Sciatic nerve (tissue), 2 donors: ENCODE data around the gene TRA2A. TPM values are rescaled to one million over a fixed set of nuclear protein-coding genes. Genes with fewer than 3 reads are reported as not detected.
A peak's percentile ranks its signal among the peaks of the same experiment; 100 is the strongest.
"Not testable (repeated sequence)": the region's sequence is repeated elsewhere in the genome, so short reads cannot be mapped to it uniquely, and the experiment has no call there.

Source experiments
- ATAC-seq: fragments of 200-7000 bp; cut with Tn5 transposase; one replicate; pipeline ENCODE4 v1.9.1; 2020; ENCODE audit warnings: mild to moderate bottlenecking, moderate library complexity
- DNase-seq: peaks from one replicate; pipeline ENCODE4 v3.0.0-alpha.2; 2020; ENCODE audit warnings: low spot score
- intact Hi-C: fragments of 100-400 bp; cut with DNase I; formaldehyde crosslinking; loops from one replicate; pipeline ENCODE4 v1.14.2; 2022
- total RNA-seq: library from RNA; stranded (reverse); fragmentation: NEBNext Ultra II Directional; extraction: Animal tissue kit (Norgen Biotek cat#: 25700); gene quantifications from one replicate; pipeline ENCODE4 v1.2.1, GENCODE V29; 2021
- donor health status: DM: no; HTN: no; CAD: no.
- donor health status: DM: no; HTN: no; CAD: no.

TRA2A gene
- total RNA-seq, result 97.9 TPM

DNA sequence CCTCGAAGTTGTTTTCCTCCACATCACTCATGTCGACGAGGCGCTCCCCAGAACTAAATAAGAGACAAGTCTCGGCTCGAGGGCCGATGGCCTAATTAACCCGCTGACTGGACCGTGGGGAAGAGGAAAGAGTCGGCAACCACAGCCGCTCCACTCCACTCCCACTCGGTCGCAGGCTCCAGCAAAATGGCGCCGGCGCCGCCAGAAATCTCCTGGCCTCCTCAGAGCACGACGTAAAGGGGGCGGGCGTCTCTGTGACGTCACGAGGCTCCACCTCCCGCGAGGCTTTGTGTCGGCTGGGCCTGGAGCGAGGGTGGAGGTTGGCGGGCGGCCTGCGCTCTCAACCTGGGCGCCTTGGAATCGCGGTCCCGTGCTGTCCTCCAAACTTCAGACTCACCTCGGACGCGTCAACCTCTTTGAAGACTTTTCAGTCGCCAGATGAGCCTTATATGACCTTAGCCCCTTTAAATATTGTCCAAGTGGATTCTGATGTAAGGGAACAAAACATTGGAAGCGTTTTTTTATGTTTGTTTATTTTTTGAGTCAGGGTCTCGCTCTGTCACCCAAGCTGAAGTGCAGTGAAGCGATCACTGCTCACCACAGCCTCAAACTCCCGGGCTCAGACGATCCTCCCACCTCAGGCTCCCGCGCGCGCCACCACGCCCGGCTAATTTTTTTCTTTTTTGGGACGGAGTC is at the start of gene TRA2A:
Gene TRA2A, minus strand, starts transcription at position 188 of the 696 bp plus-strand sequence. Its CDS starts 157 bp downstream, at position 31.
- intact Hi-C loops, result no loop called here
- ATAC-seq, result peak; percentile 99

DNA sequence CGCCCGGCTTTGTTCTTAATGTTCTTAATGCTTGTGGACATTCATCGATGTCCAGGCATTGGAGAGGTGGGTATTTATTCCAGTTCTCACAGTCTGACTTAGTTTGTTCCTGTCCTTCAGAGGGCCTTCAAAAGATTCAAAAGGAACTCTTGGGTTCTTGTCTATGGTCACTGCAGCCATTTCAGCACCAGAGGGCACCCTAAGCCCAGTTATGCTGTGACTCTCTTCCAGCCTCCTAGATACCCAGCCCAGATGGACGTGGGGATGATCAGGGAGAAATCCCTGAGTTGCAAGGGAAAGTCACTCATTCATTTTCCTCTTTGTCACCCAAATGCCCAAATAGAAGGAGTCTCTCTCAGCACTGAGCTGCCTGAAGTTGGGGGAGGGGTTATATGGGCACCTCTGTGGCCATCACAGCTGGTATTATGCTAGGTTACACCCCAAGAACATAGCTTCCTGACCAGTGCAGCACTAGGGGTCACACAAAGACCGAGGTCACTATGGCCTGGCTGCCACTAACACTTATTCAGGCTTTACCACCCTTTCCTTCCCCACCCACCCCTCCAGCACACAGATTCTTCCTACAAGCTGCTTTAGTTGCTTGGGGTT is 38.9 kb upstream of the TRA2A start:
- intact Hi-C loops, result loop anchor here (10.0 kb wide), 1 partner anchor 144 kb away; the partner anchor contains the start of gene STK31
- peak; percentile 94 for ATAC-seq
- DNase-seq, result peak; percentile 84

More for the DNA sequence above, at the start of gene TRA2A:
- DNase-seq, result peak; percentile 100

DNA sequence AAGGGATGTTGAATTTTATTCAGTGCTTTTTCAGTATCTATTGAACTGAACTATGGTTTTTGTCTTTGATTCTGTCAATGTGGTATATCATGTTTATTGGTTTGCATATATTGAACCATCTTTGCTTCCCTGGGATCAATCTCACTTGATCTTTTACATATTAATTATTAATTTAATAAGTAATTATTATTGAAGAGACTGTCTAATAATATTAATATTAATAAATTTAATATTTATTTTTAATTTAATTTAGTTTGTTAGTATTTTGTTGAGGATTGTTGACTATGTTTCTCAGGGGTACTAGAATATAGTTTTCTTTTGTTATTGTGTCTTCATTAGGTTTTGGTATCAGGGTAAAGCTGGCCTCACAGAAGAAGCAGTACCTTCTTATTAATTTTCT is 26.5 kb upstream of the TRA2A start:
- no peak for DNase-seq
- ATAC-seq, result no peak
- intact Hi-C loops, result no loop called here

DNA sequence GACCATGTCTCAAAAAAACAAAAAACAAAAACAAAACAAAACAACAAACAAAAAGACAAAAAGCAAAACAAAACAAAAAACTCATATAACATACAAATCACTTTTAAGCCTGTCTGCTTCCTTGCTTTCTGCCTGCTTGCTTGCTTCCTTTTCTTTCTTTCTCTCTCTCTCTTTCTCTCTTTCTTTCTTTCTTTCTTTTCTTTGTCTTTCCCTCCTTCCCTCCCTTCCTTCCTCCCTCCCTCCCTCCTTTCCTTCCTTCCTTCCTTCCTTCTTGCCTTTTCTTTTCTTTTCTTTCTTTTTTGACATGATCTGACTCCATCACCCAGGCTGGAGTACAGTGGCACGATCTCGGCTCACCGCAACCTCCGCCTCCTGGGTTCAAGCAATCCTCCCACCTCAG is 15.9 kb upstream of the TRA2A start:
- no peak for ATAC-seq
- DNase-seq, result no peak
- intact Hi-C loops, result no loop called here

DNA sequence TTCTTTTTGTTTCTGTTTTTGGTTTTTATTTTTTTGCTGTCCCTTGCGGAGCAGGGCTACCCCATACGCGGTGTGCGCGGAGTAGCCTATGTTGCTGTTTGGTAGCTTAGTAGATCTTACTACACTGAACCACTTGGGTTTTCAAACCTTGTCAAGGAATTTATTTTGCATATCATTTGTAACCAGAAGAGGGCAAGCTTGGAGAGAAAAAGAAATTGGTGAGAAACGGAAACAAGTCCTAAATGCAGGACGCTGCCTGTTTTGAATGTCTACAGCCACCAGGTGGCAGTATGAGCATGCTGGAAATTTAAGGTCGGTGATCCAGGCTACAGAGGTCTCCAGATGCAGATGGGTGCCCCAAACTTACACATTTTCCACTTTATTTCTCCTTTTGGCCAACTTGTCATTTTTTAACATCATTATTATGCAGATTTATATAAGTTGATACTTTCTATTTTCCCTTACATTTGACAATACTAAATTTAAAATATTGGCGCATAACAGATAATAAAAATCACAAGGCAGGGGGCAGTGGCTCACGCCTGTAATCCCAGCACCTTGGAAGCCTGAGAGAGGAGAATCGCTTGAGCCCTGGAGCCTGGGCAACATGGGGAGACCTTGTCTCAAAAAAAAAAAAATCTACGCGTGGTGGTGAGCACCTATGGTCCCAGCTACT is 15.3 kb upstream of the TRA2A start:
- peak; percentile 80 for DNase-seq
- intact Hi-C loops, result no loop called here
- ATAC-seq, result peak; percentile 91

DNA sequence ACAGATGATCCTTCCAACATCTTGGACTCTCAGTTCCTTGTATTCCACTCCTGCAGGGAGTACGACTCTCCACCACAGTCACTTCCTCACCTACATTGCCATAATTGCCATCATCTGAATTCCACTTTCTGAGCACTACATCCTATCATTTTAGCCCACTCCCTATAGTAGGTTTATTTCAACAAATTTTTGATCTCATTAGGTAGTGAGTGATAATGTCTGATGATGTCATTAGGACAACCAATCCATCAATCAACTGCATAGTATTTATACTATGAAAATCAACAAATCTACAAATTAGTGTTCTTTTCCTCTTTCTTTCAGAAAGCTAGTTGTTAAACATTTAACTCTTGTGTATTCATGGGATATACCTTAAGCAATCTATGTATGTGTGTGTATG is 13.7 kb upstream of the TRA2A start:
- intact Hi-C loops, result no loop called here
- ATAC-seq, result no peak
- DNase-seq, result no peak

DNA sequence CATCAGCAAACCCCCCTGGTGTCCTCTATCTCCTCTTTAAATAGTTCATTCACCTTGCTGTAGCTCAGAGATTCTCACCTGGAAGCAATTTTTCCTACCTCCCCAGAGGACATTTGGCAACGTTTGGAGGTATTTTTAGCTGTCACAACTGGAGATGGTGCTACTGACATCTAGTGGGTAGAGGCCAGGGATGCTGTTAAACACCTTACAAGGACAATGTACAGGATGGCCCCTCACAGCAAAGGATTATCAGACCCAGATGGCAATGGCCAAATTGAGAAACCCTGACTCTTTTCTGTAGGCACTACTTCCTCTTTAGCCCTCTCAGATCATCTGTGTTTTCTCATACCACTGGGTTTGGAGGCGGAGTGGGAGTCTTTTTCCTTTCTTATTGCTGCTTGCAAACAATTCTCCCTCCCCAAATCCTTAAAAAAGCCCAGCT is 13.2 kb upstream of the TRA2A start:
- ATAC-seq (no peak), DNase-seq (no peak)
- intact Hi-C loops, result no loop called here

DNA sequence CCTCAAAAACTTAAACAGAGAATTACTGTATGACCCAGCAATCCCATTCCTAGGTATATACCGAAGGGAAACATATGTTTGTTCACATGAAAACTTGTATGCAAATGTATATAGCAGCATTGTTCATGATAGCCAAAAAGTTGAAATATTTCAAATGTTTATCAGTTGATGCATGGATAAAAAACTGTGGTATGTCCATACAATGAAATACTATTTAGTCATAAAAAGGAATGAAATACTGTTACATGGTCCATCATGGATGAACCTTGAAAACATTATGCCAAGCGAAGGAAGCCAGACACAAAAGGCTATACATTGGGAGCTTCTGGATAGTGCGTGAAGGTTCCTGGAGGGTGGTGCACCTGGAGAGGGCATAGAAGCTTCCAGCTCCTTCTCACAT is 11.0 kb upstream of the TRA2A start:
- intact Hi-C loops, result no loop called here
- ATAC-seq (no peak), DNase-seq (no peak)

DNA sequence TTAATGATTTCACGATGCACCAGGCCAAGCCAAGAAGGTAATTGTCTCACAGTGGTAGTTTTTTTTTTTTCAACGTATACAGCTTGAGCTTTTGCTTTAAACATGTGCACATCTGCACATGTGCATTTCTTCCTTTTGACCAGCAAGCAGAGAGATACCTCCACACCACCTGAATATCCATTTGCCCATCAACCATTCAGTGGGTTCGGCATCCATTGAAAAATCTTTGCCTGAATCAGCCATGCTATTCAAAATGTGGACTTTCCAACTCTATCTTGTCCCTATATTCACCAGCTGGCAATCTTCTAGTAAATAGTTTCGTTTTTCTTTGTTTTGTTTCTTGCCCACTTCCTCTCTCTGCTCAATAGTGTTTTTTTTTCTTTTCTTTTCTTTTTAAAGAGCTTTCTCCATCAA is 7.7 kb upstream of the TRA2A start:
- intact Hi-C loops, result no loop called here
- no peak for DNase-seq
- ATAC-seq, result no peak

DNA sequence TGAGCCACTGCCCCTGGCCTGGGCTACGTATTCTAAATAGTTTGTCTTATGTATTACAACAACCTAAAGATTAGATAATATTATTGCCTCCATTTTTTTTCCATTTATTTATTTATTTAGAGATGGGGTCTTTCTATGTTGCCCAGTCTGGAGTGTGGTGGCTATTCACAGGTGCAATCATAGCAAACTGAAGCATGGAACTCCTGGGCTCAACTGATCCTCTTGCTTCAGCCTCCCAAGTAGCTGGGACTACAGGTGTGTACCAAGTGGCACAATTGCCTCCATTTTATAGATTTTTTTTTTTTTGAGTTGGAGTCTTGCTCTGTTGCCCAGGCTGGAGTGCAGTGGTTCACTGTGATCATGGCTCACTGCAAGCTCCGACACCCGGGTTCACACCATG is 6.5 kb upstream of the TRA2A start:
- intact Hi-C loops, result no loop called here
- ATAC-seq (no peak), DNase-seq (no peak)

DNA sequence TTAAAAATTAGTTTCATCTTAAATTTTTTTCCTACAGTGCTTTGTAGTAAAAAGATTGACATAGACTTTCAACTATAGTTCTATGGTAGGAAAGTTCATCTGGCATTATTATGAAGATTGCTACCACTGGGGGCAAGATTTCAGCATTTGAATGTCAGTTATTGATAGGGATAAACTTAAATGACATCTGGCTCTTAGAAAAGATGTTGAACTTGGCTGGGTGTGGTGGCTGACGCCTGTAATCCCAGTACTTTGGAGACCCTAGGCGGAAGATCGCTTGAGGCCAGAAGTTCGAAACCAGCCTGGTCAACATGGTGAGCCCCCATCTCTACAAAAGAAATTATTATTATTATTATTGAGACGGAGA is 1.4 kb upstream of the TRA2A start:
- DNase-seq (no peak), ATAC-seq (no peak)
- intact Hi-C loops, result no loop called here

DNA sequence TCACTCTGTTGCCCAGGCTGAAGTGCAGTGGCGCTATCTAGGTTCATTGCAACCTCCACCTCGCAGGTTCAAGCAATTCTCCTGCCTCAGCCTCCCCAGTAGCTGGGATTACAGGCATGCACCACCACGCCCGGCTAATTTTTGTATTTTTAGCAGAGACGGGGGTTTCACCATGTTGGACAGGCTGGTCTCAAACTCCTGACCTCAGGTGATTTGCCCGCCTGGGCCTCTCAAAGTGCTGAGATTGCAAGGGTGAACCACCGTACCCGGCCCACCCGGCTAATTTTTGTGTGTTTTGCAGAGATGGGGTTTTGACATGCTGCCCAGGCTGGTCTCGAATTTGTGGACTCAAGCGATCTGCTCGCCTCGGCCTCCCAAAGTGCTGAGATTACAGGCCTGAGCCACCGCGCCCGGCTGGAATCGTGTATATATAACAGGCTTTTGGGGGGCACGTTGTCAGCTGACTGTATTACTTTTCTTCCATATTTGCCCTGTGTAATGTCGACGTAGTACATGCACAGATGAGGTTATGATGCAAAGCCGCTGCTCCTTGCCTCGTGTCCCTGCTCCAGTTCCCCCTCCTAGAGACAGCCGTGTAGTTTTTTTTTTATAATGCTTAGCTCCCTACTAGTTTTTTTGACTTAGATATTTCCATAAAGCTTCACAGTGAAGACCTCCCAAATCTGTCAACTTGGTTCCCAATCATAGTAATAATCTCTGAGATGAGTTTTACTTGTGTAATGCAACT is 883 bp upstream of the TRA2A start:
- no peak for ATAC-seq
- peak; percentile 65 for DNase-seq
- intact Hi-C loops, result no loop called here

DNA sequence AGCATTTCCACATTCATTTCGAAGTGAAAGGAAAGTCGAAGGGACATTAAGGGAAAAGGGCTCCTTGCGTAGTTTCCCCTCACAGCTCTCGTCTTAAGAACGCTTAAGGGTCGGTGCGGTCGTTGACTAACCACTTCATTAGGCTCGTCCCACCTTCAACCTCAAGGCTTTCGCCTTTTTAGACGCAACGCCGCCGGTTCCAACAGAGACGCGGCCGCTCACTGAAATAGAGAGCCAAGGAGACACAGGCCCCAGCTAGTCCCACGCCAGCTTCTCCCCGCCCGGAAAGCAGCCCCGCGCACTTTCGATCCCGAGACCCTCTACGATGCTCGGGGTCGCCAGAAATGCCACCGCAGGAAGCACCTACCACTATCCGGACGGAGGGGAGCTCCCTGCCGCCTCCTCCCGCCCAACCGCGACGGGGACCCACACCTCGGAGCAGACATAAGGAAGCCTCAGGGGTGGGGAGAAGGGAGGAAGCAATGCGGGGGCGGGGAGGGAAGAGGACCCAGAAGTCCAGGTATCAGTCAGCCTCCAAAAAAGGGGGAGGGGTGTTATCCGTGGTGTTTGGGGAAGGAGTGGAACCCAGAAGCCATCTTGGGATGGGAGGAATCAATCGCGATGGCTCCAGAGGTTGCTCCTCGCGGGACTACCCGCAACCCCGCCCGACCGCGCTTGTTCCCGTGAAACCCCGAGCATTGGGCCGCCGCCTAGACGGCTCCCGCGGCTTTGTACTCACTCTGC is 559 bp downstream of the TRA2A start:
- DNase-seq, result peak; percentile 73
- intact Hi-C loops, result no loop called here
- peak; percentile 82 for ATAC-seq

DNA sequence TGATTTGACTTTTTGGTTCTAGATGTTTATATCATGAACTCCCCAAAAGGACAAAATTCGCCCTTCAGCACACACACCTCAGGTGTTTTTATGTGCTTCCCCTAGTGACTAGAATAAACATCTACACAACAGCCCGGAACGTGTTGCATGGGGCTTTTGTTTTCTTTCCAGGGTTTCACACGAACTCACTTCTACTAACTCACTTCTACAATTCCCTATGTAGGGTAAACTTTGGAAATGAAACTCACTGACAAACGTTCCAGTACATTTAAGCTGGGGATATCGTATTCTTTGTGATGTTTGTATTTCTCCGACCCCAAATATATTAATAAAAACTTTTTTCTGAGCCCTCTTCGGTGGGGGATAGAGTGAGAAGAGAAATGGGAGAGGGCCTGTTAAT is 1.4 kb downstream of the TRA2A start:
- intact Hi-C loops, result no loop called here
- ATAC-seq (no peak), DNase-seq (no peak)

DNA sequence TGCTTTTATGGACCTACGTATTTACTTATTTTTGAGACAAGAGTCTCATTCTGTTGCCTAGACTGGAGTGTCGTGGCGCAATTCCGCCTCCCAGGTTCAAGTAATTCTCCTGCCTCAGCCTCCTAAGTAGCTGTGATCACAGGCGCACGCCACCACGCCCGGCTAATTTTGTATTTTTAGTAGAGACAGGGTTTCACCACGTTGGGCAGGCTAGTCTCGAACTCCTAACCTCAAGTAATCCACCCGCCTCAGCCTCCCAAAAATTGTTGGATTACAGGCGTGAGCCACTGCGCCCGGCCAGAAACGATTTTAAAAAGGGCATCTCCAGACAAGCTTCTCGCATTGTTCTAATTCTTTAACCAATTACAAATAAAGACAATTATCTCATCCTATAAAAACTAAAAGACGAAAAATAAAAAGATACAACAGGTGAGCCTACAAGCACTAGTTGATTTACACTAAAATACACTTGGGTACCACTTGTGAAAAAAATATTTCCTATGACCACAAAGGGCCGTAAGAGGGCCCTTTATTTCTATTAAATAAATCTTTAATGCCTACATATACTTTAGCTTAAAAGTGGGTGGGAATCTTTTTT is 2.4 kb downstream of the TRA2A start:
- intact Hi-C loops, result no loop called here
- DNase-seq (no peak), ATAC-seq (no peak)

DNA sequence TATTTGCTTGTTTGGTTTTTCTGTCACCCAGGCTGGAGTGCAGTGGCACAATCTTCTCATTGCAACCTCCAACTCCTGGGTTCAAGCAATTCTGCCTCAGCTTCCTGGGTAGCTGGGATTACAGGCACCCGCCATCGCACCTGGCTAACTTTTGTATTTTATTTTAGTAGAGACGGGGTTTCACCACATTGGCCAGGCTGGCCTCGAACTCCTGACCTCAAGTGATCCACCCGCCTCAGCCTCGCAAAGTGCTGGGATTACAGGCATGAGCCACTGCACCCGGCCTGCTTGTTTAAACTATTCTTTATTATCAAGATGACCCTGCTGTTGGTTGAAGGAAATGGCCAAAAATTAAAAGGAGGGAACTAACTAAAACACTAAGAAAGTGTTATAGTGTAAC is 6.2 kb downstream of the TRA2A start:
- intact Hi-C loops, DNase-seq, ATAC-seq: not testable (repeated sequence)

DNA sequence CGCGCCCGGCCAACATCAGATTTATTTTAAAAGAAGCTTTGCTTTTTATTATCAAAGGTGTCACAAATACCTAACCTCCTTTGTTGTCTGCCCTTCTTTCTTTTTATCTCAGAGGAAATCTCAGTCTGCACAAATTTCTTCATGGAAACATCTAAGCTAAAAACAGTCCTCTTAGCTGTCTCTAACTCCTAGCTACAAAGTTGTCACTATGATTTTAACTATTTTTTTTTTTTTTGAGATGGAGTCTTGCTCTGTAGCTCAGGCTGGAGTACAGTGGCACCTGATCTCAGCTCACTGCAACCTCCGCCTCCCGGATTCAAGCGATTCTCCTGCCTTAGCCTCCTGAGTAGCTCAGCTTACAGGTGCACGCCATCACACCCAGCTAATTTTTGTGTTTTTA is 7.3 kb downstream of the TRA2A start:
- no peak for DNase-seq
- intact Hi-C loops, result no loop called here
- ATAC-seq, result no peak

DNA sequence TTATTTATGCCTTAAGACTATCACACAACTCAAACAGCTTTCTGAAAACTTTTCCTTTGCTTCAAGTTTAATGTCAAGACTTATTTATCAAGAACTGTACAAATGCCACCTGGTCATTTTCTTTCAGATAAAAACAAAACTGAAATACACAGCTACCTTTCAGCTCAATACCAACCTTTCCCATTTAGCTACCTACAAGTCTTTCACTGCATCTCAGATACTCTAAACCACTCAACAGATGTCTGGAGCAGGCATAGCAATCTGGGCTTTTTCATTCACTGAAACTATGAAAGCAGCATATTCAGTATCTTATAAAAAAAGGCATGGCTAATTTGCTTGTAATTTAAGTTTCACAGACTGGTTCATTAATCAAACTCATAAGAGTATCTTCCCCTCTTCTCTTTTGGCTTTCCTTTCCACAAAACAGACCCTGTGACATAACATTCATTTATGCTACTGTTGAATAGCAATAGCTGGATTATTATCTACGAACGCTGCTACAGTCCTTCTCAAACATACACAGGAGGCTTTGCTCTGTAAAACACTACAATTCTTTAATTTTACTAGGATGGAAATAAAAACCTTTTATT is 8.2 kb downstream of the TRA2A start:
- intact Hi-C loops, result no loop called here
- no peak for ATAC-seq
- no peak for DNase-seq
